Urothelium cell line (cell line): Measurements from ENCODE around the gene DAZ3.
"Not testable (repeated sequence)": the region's sequence is repeated elsewhere in the genome, so short reads cannot be mapped to it uniquely, and the experiment has no call there.

Experiments
- DNase-seq: peaks from one replicate; pipeline ENCODE4 v3.0.0; 2011; ENCODE audit warnings: low spot score, mixed read lengths
- FAIRE-seq: peaks from 2 replicates; lab custom pipeline; 2011; peaks lifted over from hg19 to GRCh38; lab: Jason Lieb, UNC

Gene DAZ3

GRCh38 chrY:24813293-24813692 lies at the start of gene DAZ3:
DAZ3 (minus strand) TSS chrY:24813393; CDS start chrY:24813185, 208 bp downstream.
- FAIRE-seq, DNase-seq: not testable (repeated sequence)

- not testable (repeated sequence) for FAIRE-seq, DNase-seq
These were observed 20.4 kb upstream of the DAZ3 start, which contains the start of gene DAZ4 for GRCh38 chrY:24833619-24834018. DAZ4 (plus strand) TSS chrY:24833919; CDS start chrY:24834127, 208 bp downstream.

GRCh38 chrY:24825069-24825468 lies 11.9 kb upstream of the DAZ3 start:
- DNase-seq, FAIRE-seq: not testable (repeated sequence)

- FAIRE-seq, DNase-seq: not testable (repeated sequence)
These were observed 11.1 kb upstream of the DAZ3 start for GRCh38 chrY:24824184-24824879.

- DNase-seq, FAIRE-seq: not testable (repeated sequence)
These were observed 8.6 kb upstream of the DAZ3 start for GRCh38 chrY:24821836-24822235.
